Thyroid gland (tissue), 4 donors: ENCODE data around the gene FAM241B. TPM values are rescaled to one million over a fixed set of nuclear protein-coding genes. Genes with fewer than 3 reads are reported as not detected.

Source experiments
- DNase-seq, 2 donors: peaks; one replicate each; pipeline ENCODE4 v3.0.0-alpha.2; 2019
- H3K27ac ChIP-seq, 3 donors: fragments of 200-600 bp; sonication (generic); 1 replicate in 2 of 3; 2 replicates in 1 of 3; pipeline ENCODE4 v1.5.1; 2016 to 2019; ENCODE audit warnings: mild to moderate bottlenecking in 1 of 3, moderate library complexity in 1 of 3
- H3K27me3 ChIP-seq: fragments of 200-600 bp; sonication (generic); one replicate; pipeline ENCODE4 v1.5.1; 2019
- H3K36me3 ChIP-seq, 2 donors: fragments of 200-600 bp; sonication (generic); one replicate each; pipeline ENCODE4 v1.5.1; 2016 to 2019
- H3K4me1 ChIP-seq, 2 donors: fragments of 200-600 bp; sonication (generic); one replicate each; pipeline ENCODE4 v1.5.1; 2017 to 2019
- H3K4me3 ChIP-seq, 3 donors: fragments of 200-600 bp; sonication (generic); replicated peaks in 1 of 3; 1 replicate in 2 of 3; 2 replicates in 1 of 3; pipeline ENCODE4 v1.5.1; 2016; ENCODE audit warnings: mild to moderate bottlenecking in 1 of 3
- H3K9me3 ChIP-seq: fragments of 200-600 bp; sonication (generic); one replicate; pipeline ENCODE4 v1.5.1; 2017
- POLR2A ChIP-seq, 2 donors: fragments of 450-650 bp; IDR thresholded peaks; one replicate each; pipeline ENCODE4 v1.6.1; 2017; ENCODE audit warnings: antibody characterized with exemption in 2 of 2, mild to moderate bottlenecking in 2 of 2, moderate library complexity in 1 of 2
- WGBS, 2 donors: methylation state at CpG; one replicate each; pipeline ENCODE4 v1.1.5; 2017; 5-methylcytosine and 5-hydroxymethylcytosine counted together
- intact Hi-C: fragments of 100-400 bp; cut with DNase I; formaldehyde crosslinking; loops from one replicate; pipeline ENCODE4 v1.15.1; 2023
- total RNA-seq, 4 donors: library from RNA; depleted of rRNA; stranded (reverse); fragments of >200 nt; gene quantifications; one replicate each; pipeline ENCODE4 v1.2.3, GENCODE V29; 2016
- TF ChIP-seq, protein P1 (sequence below), 6 experiments: fragments of 200-600 bp in 3 of 6; fragments of 450-650 bp in 3 of 6; sonication (generic) in 3 of 6; IDR thresholded peaks; one replicate each; pipeline ENCODE4 v1.5.1; 2016 to 2019; ENCODE audit warnings: antibody characterized with exemption in 6 of 6, mild to moderate bottlenecking in 2 of 6, inconsistent platforms in 1 of 6, moderate library complexity in 1 of 6

The FAM241B gene
- total RNA-seq, 4 donors from 2014 or later: 2.1 to 7.2 (median 4.6) TPM

DNA sequence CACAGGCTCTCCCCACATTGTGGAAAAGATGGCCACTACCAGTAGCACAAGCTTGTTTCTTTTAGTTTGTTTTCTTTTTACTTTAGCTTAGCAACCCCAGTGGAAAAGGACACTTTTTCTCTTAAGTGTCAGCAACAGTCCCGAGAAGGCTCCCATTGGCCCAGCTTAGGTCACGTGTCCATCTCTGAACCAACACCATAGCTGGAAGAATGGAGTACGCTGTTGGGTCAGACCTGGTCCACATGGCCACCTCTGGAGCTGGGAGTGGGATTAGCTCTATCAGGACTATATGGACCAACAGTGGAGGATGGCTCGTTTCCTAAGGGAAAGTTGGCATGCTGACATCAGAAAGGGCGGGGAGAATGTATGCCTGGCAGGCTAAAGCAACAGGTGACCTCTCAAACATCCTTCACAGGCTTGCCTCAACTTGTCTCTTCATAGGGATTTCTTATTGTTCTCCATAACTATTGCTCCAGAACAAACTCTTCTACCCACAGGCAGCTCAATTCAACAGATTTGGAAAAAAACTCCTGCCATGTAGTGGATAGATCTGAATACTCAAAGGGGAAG is 29.2 kb upstream of the FAM241B start:
- Histone ChIP-seq H3K27ac (no peak overlapping the region), H3K27me3 (no peaks in the 10 kb centered on the region), H3K4me1 (no peaks in the 10 kb centered on the region), H3K9me3 (no peaks in the 10 kb centered on the region), H3K4me3 (no peak overlapping the region), H3K36me3 (no peaks in the 10 kb centered on the region)
- WGBS, 2 donors: 78% methylated on average over 5 of the region's 5 CpGs
- no peak for DNase-seq
- TF ChIP-seq, protein P1, sequence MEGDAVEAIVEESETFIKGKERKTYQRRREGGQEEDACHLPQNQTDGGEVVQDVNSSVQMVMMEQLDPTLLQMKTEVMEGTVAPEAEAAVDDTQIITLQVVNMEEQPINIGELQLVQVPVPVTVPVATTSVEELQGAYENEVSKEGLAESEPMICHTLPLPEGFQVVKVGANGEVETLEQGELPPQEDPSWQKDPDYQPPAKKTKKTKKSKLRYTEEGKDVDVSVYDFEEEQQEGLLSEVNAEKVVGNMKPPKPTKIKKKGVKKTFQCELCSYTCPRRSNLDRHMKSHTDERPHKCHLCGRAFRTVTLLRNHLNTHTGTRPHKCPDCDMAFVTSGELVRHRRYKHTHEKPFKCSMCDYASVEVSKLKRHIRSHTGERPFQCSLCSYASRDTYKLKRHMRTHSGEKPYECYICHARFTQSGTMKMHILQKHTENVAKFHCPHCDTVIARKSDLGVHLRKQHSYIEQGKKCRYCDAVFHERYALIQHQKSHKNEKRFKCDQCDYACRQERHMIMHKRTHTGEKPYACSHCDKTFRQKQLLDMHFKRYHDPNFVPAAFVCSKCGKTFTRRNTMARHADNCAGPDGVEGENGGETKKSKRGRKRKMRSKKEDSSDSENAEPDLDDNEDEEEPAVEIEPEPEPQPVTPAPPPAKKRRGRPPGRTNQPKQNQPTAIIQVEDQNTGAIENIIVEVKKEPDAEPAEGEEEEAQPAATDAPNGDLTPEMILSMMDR (IDR thresholded peaks at IDR 0.05): no peak
- TF ChIP-seq POLR2A (IDR thresholded peaks at IDR 0.05): no peak
- intact Hi-C loops: no loop called here

DNA sequence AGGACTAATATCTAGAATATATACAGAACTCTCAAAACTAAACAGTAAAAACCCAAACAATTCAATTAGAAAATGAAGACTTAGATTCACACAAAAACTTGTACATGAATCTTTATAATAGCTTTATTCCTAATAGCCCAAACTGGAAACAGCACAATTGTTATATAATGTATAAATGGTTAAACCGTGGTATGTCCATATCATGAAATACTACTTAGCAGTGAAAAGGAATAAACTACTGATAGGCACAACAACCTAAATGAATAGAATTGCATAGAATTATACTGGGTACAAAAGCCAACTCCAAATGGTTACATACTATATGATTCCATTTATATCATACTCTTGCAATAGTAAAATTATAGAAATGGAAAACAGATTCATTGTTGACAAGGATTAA is 21.0 kb upstream of the FAM241B start:
- Histone ChIP-seq H3K4me1 (no peaks in the 10 kb centered on the region), H3K9me3 (no peaks in the 10 kb centered on the region), H3K27ac (no peak overlapping the region), H3K4me3 (no peak overlapping the region), H3K36me3 (no peaks in the 10 kb centered on the region), H3K27me3 (no peaks in the 10 kb centered on the region)
- no peak for TF ChIP-seq POLR2A (IDR thresholded peaks at IDR 0.05)
- TF ChIP-seq, protein P1 (IDR thresholded peaks at IDR 0.05): no peak
- WGBS, 2 donors: 50 to 95% methylated on average over 1 of the region's 1 CpG
- intact Hi-C loops: no loop called here
- DNase-seq: no peak

- no peak for DNase-seq
- no peaks in the 10 kb centered on the region for H3K4me1 ChIP-seq
- H3K27me3 ChIP-seq: no peaks in the 10 kb centered on the region
- no peak for TF ChIP-seq POLR2A (IDR thresholded peaks at IDR 0.05)
- TF ChIP-seq, protein P1 (IDR thresholded peaks at IDR 0.05): no peak
- intact Hi-C loops: no loop called here
- no peak overlapping the region for H3K4me3 ChIP-seq
- no peaks in the 10 kb centered on the region for H3K36me3 ChIP-seq
- no peaks in the 10 kb centered on the region for H3K9me3 ChIP-seq
- H3K27ac ChIP-seq: no peak overlapping the region
Measured at GRCh38 chr10:69612760-69613159, 17.3 kb upstream of the FAM241B start.

- DNase-seq: no peak
- intact Hi-C loops: no loop called here
- WGBS, 2 donors: 83 to 91% methylated on average over 1 of the region's 1 CpG
- H3K27ac ChIP-seq: no peak overlapping the region
- no peak for TF ChIP-seq POLR2A (IDR thresholded peaks at IDR 0.05)
- TF ChIP-seq, protein P1 (IDR thresholded peaks at IDR 0.05): no peak
- H3K4me3 ChIP-seq: no peak overlapping the region
- H3K36me3 ChIP-seq: no peaks in the 10 kb centered on the region
- no peaks in the 10 kb centered on the region for H3K4me1 ChIP-seq
- no peaks in the 10 kb centered on the region for H3K9me3 ChIP-seq
- no peaks in the 10 kb centered on the region for H3K27me3 ChIP-seq
Measured at GRCh38 chr10:69614130-69614529, 15.9 kb upstream of the FAM241B start.

DNA sequence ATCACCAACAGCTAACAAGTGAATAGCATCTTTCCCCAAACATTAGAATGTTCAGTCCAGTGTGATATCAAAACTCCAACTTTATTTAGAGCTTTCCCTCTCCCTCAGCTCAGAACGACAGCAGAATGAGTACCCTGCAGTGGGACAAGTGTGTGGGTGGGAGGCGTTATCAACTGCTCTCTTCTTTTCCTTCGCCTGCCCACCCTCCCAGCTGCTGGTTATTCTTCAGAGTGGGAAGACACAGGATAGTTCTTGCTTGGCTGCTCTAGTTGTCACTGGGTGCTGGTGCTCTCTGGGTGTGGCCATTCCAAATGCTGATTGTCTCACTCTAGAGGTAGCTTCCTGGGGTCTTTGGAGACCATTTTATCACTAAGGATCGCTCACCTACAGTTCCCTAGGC is 13.7 kb upstream of the FAM241B start:
- Histone ChIP-seq H3K9me3 (no peaks in the 10 kb centered on the region), H3K27me3 (no peaks in the 10 kb centered on the region), H3K27ac (no peak overlapping the region), H3K4me3 (no peak overlapping the region), H3K36me3 (no peaks in the 10 kb centered on the region), H3K4me1 (no peaks in the 10 kb centered on the region)
- intact Hi-C loops: no loop called here
- 74 to 84% methylated on average over 4 of the region's 4 CpGs for WGBS, 2 donors
- DNase-seq: no peak
- no peak for TF ChIP-seq POLR2A (IDR thresholded peaks at IDR 0.05)
- TF ChIP-seq, protein P1 (IDR thresholded peaks at IDR 0.05): no peak
